Liver (tissue), 9 donors: ENCODE results near the gene FAM76B. TPM values are rescaled to one million over a fixed set of nuclear protein-coding genes. Genes with fewer than 3 reads are reported as not detected.

Experiments
- DNase-seq: peaks from one replicate; pipeline ENCODE4 v3.0.0-alpha.2; 2017; ENCODE audit warnings: low spot score
- H3K27ac ChIP-seq, 2 donors: one replicate each; pipeline ENCODE4 v1.7.0; 2013; ENCODE audit warnings: inconsistent platforms in 2 of 2, low read length in 2 of 2, control low read depth in 1 of 2, low read depth in 1 of 2, mild to moderate bottlenecking in 1 of 2
- H3K27me3 ChIP-seq, 4 donors: one replicate each; pipeline versions ENCODE4 v1.6.1 to v1.7.0; 2013; ENCODE audit warnings: low read length in 3 of 4, inconsistent platforms in 1 of 4, mild to moderate bottlenecking in 1 of 4, moderate library complexity in 1 of 4; ENCODE audit not compliant: control insufficient read depth in 4 of 4, insufficient read depth in 4 of 4
- H3K36me3 ChIP-seq, 4 donors: one replicate each; pipeline versions ENCODE4 v1.6.1 to v1.7.0; 2013; ENCODE audit warnings: low read length in 3 of 4, mild to moderate bottlenecking in 3 of 4, low read depth in 1 of 4, moderate library complexity in 1 of 4; ENCODE audit not compliant: control insufficient read depth in 4 of 4, insufficient read depth in 3 of 4
- H3K4me1 ChIP-seq, 4 donors: one replicate each; pipeline versions ENCODE4 v1.6.1 to v1.7.0; 2013; ENCODE audit warnings: low read length in 3 of 4, mild to moderate bottlenecking in 3 of 4, moderate library complexity in 1 of 4; ENCODE audit not compliant: control insufficient read depth in 4 of 4, insufficient read depth in 4 of 4
- H3K4me3 ChIP-seq, 3 donors: one replicate each; pipeline versions ENCODE4 v1.6.1 to v1.7.0; 2013; ENCODE audit warnings: low read length in 3 of 3, control low read depth in 1 of 3, low read depth in 1 of 3, mild to moderate bottlenecking in 1 of 3
- H3K9ac ChIP-seq, 2 donors: one replicate each; pipeline ENCODE4 v1.7.0; 2013; ENCODE audit warnings: low read length in 2 of 2, mild to moderate bottlenecking in 2 of 2, moderate library complexity in 2 of 2, control low read depth in 1 of 2, low read depth in 1 of 2
- H3K9me3 ChIP-seq, 4 donors: one replicate each; pipeline versions ENCODE4 v1.6.1 to v1.7.0; 2013; ENCODE audit warnings: low read length in 3 of 4; ENCODE audit not compliant: control insufficient read depth in 4 of 4
- CTCF ChIP-seq: fragments of 150-350 bp; IDR thresholded peaks from 2 replicates; pipeline ENCODE4 v1.5.1; 2017; ENCODE audit warnings: improper control_type of control experiment, low read depth, low read length; ENCODE audit not compliant: missing input control
- EGR1 ChIP-seq, 2 donors: IDR thresholded peaks; 2 replicates each; pipeline ENCODE4 v1.6.1; 2016 to 2018; ENCODE audit warnings: antibody characterized with exemption in 2 of 2, low read depth in 2 of 2
- HNF4A ChIP-seq, 2 donors: conservative IDR thresholded peaks; 2 replicates each; pipeline ENCODE4 v1.6.1; 2016; ENCODE audit warnings: antibody characterized with exemption in 2 of 2, mild to moderate bottlenecking in 2 of 2
- JUND ChIP-seq, 2 donors: IDR thresholded peaks; 2 replicates each; pipeline ENCODE4 v1.6.1; 2016; ENCODE audit warnings: antibody characterized with exemption in 2 of 2
- MAX ChIP-seq: IDR thresholded peaks from 2 replicates; pipeline ENCODE4 v1.6.1; 2016; ENCODE audit warnings: antibody characterized with exemption
- RAD21 ChIP-seq, 2 donors: IDR thresholded peaks; 2 replicates each; pipeline ENCODE4 v1.6.1; 2016; ENCODE audit warnings: antibody characterized with exemption in 2 of 2, mild to moderate bottlenecking in 2 of 2
- SP1 ChIP-seq: IDR thresholded peaks from 2 replicates; pipeline ENCODE4 v1.6.1; 2018; ENCODE audit warnings: antibody characterized with exemption, mild to moderate bottlenecking
- WGBS: extraction: QIAGEN DNeasy Blood & Tissue Kit; methylation state at CpG from one replicate; pipeline ENCODE4 v1.1.7; 2013; 5-methylcytosine and 5-hydroxymethylcytosine counted together
- polyA plus RNA-seq, 2 donors: library from polyadenylated mRNA; stranded (reverse) in 1 of 2; unstranded in 1 of 2; fragments of 200-250 nt in 1 of 2; fragments of >200 nt in 1 of 2; fragmentation: Nextera tagmentation in 1 of 2; extraction: Ambion mirVana in 1 of 2; gene quantifications; one replicate each; pipeline versions ENCODE4 v1.2.1 to v1.2.3, GENCODE V29; 2013 to 2015
- total RNA-seq, 2 donors: library from RNA; depleted of rRNA; stranded (reverse); fragments of >200 nt; gene quantifications; one replicate each; pipeline ENCODE4 v1.2.3, GENCODE V29; 2014
- donor health status: healthy.
- donor health status: healthy.
- donor health status: healthy.
- donor health status: healthy.
- donor health status: healthy.

Gene FAM76B
- total and polyA plus RNA-seq, 4 donors, result 5.0 to 62.9 (median 19.3) TPM

GRCh38 chr11:95720195-95720594 is 69.4 kb downstream of the FAM76B start:
- Histone ChIP-seq H3K4me1 (no peaks in the 10 kb centered on the region), H3K9me3 (no peaks in the 10 kb centered on the region), H3K9ac (no peak overlapping the region), H3K27ac (no peak overlapping the region), H3K27me3 (no peaks in the 10 kb centered on the region), H3K36me3 (no peaks in the 10 kb centered on the region), H3K4me3 (no peak overlapping the region)
- DNase-seq, result no peak
- 37% methylated on average over 3 of the region's 3 CpGs for WGBS
- TF ChIP-seq SP1 (no peak), HNF4A (conservative IDR thresholded peaks at IDR 0.05) (no peak), JUND (IDR thresholded peaks at IDR 0.05) (no peak), CTCF (no peak), RAD21 (IDR thresholded peaks at IDR 0.05) (no peak), MAX (no peak), EGR1 (IDR thresholded peaks at IDR 0.05; ENCODE audit: low read depth in 2 of 2) (no peak)

Other genes with a start within 250 kb of the FAM76B start
- 10 to 100 TPM; 30.6 to 31.5 TPM for gene CEP57, start 716 bp upstream of the FAM76B start, total RNA-seq
- 10 to 100 TPM; 11.2 to 32.8 TPM for gene CEP57, start 716 bp upstream of the FAM76B start, polyA plus RNA-seq
- gene MTMR2, start 134.3 kb upstream of the FAM76B start, total RNA-seq, result 1 to 10 TPM; 3.7 to 9.5 TPM
- gene MTMR2, start 134.3 kb upstream of the FAM76B start, polyA plus RNA-seq, result 1 to 10 TPM; 2.0 to 2.6 TPM